Measurements from ENCODE around the gene GPSM1. TPM values are rescaled to one million over a fixed set of nuclear protein-coding genes. Genes with fewer than 3 reads are reported as not detected.

The GPSM1 gene
- total and polyA plus RNA-seq, 4 donors, result 6.9 to 53.7 (median 25.8) TPM

- intact Hi-C loops (cut with DNase I), result no loop called here
- Histone ChIP-seq H3K27ac (ENCODE audit: low read depth in 1 of 2, low read length in 2 of 2) (no peak overlapping the region), H3K36me3 (ENCODE audit: control insufficient read depth in 1 of 2, insufficient read depth in 2 of 2, low read length in 1 of 2) (no peaks in the 10 kb centered on the region), H3K4me1 (ENCODE audit: control insufficient read depth in 1 of 2, insufficient read depth in 2 of 2, low read length in 2 of 2) (no peaks in the 10 kb centered on the region), H3K4me3 (ENCODE audit: low read length in 2 of 2) (no peak overlapping the region), H3K27me3 (ENCODE audit: control insufficient read depth in 1 of 2, insufficient read depth in 2 of 2, low read length in 1 of 2) (no peaks in the 10 kb centered on the region), H3K9me3 (ENCODE audit: control insufficient read depth, low read length) (no peaks in the 10 kb centered on the region)
- 58% methylated on average over 33 to 34 of the region's 34 CpGs for WGBS, 2 donors
- ATAC-seq (ENCODE audit: low FRiP score), result no peak
- DNase-seq, result no peak
Observed at GRCh38 chr9:136306211-136307208, 20.8 kb upstream of the GPSM1 start.

DNA sequence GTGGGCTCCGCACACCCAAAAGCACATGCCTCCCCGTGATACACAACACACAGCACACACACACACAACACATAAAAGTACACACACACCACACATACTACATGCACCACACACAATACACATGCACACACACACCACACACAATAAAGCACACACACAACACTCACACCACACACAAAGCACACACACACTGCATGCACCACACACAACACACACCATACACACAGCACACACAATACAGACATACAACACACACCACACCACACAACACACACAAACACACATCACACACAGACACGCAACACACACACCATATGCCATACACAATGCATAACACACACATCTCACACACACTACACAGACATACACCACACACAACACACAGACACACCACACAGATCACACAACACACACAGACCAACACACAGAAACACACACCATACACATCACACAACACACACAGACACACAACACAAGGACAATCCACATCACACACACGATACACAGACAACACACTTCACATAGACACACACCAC is 20.1 kb upstream of the GPSM1 start:
- Histone ChIP-seq H3K36me3 (ENCODE audit: control insufficient read depth in 1 of 2, insufficient read depth in 2 of 2, low read length in 1 of 2) (no peaks in the 10 kb centered on the region), H3K9me3 (ENCODE audit: control insufficient read depth, low read length) (no peaks in the 10 kb centered on the region), H3K4me1 (ENCODE audit: control insufficient read depth in 1 of 2, insufficient read depth in 2 of 2, low read length in 2 of 2) (no peaks in the 10 kb centered on the region), H3K4me3 (ENCODE audit: low read length in 2 of 2) (no peak overlapping the region), H3K27ac (ENCODE audit: low read depth in 1 of 2, low read length in 2 of 2) (no peak overlapping the region), H3K27me3 (ENCODE audit: control insufficient read depth in 1 of 2, insufficient read depth in 2 of 2, low read length in 1 of 2) (no peaks in the 10 kb centered on the region)
- intact Hi-C loops (cut with DNase I), result no loop called here
- 76 to 81% methylated on average over 4 of the region's 4 CpGs for WGBS, 2 donors
- DNase-seq (no peak), ATAC-seq (ENCODE audit: low FRiP score) (no peak)

- H3K4me1 ChIP-seq (ENCODE audit: control insufficient read depth in 1 of 2, insufficient read depth in 2 of 2, low read length in 2 of 2), result no peaks in the 10 kb centered on the region
- no peaks in the 10 kb centered on the region for H3K27me3 ChIP-seq (ENCODE audit: control insufficient read depth in 1 of 2, insufficient read depth in 2 of 2, low read length in 1 of 2)
- DNase-seq (no peak), ATAC-seq (ENCODE audit: low FRiP score) (no peak)
- no peak overlapping the region for H3K4me3 ChIP-seq (ENCODE audit: low read length in 2 of 2)
- H3K27ac ChIP-seq (ENCODE audit: low read depth in 1 of 2, low read length in 2 of 2), result no peak overlapping the region
- intact Hi-C loops (cut with DNase I), result no loop called here
- no peaks in the 10 kb centered on the region for H3K9me3 ChIP-seq (ENCODE audit: control insufficient read depth, low read length)
- H3K36me3 ChIP-seq (ENCODE audit: control insufficient read depth in 1 of 2, insufficient read depth in 2 of 2, low read length in 1 of 2), result no peaks in the 10 kb centered on the region
- WGBS, 2 donors, result 88 to 96% methylated on average over 4 of the region's 4 CpGs
Observed at GRCh38 chr9:136308006-136308701, 19.2 kb upstream of the GPSM1 start.

GRCh38 chr9:136308702-136309053 is 18.7 kb upstream of the GPSM1 start:
- Histone ChIP-seq H3K27me3 (ENCODE audit: control insufficient read depth in 1 of 2, insufficient read depth in 2 of 2, low read length in 1 of 2) (no peaks in the 10 kb centered on the region), H3K36me3 (ENCODE audit: control insufficient read depth in 1 of 2, insufficient read depth in 2 of 2, low read length in 1 of 2) (no peaks in the 10 kb centered on the region), H3K27ac (ENCODE audit: low read depth in 1 of 2, low read length in 2 of 2) (no peak overlapping the region), H3K4me1 (ENCODE audit: control insufficient read depth in 1 of 2, insufficient read depth in 2 of 2, low read length in 2 of 2) (no peaks in the 10 kb centered on the region), H3K9me3 (ENCODE audit: control insufficient read depth, low read length) (no peaks in the 10 kb centered on the region), H3K4me3 (ENCODE audit: low read length in 2 of 2) (no peak overlapping the region)
- intact Hi-C loops (cut with DNase I), result no loop called here
- no peak for DNase-seq
- no peak for ATAC-seq (ENCODE audit: low FRiP score)

DNA sequence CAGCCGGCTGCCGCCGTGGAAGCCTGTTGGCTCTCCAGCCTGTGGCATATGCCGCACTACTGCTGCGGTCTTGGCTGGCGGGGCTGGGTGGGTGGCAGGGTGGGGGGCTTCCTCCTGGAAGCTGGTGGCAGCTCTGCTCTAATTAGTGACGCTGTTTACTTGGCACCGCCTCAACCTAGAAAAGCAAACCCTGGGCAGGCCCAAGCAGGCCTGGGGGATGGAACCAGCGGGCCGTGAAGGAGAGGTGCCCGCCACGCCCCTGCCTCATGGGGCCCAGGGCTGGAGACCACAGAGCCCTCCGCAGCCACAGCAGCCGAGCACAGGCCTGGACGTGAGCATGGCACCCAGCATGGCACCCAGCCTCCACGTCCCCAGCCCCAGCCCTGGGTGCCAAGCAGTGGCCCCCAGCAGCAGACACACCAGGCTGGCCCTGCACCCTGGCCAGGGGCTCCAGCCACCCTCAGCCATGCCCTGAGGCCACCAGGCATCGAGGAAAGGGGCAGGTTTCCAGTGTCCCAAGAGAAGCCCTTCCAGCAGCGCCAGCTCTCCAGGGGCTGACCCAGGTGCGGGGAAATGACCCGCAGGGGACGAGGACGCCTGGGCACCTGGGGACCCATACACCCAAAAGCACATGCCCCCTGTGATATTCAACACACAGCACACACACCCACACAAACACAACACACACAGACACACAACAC is 18.1 kb upstream of the GPSM1 start:
- DNase-seq (no peak), ATAC-seq (ENCODE audit: low FRiP score) (no peak)
- intact Hi-C loops (cut with DNase I), result no loop called here
- Histone ChIP-seq H3K9me3 (ENCODE audit: control insufficient read depth, low read length) (no peaks in the 10 kb centered on the region), H3K27me3 (ENCODE audit: control insufficient read depth in 1 of 2, insufficient read depth in 2 of 2, low read length in 1 of 2) (no peaks in the 10 kb centered on the region), H3K4me3 (ENCODE audit: low read length in 2 of 2) (no peak overlapping the region), H3K4me1 (ENCODE audit: control insufficient read depth in 1 of 2, insufficient read depth in 2 of 2, low read length in 2 of 2) (no peaks in the 10 kb centered on the region), H3K27ac (ENCODE audit: low read depth in 1 of 2, low read length in 2 of 2) (no peak overlapping the region), H3K36me3 (ENCODE audit: control insufficient read depth in 1 of 2, insufficient read depth in 2 of 2, low read length in 1 of 2) (no peaks in the 10 kb centered on the region)
- WGBS, 2 donors, result 78 to 80% methylated on average over 19 to 22 of the region's 22 CpGs

- H3K9me3 ChIP-seq (ENCODE audit: control insufficient read depth, low read length), result peaks cover under 1% of the 10 kb centered on the region
- DNase-seq (no peak), ATAC-seq (ENCODE audit: low FRiP score) (no peak)
- H3K4me3 ChIP-seq (ENCODE audit: low read length in 2 of 2), result no peak overlapping the region
- no peaks in the 10 kb centered on the region for H3K4me1 ChIP-seq (ENCODE audit: control insufficient read depth in 1 of 2, insufficient read depth in 2 of 2, low read length in 2 of 2)
- 90 to 95% methylated on average over 5 of the region's 5 CpGs for WGBS, 2 donors
- intact Hi-C loops (cut with DNase I), result loop anchor here in 1 of 2 donors (5.0 kb wide), 1 partner anchor 52 kb away; the partner anchor contains the start of gene DNLZ
- H3K27ac ChIP-seq (ENCODE audit: low read depth in 1 of 2, low read length in 2 of 2), result no peak overlapping the region
- no peaks in the 10 kb centered on the region for H3K36me3 ChIP-seq (ENCODE audit: control insufficient read depth in 1 of 2, insufficient read depth in 2 of 2, low read length in 1 of 2)
- H3K27me3 ChIP-seq (ENCODE audit: control insufficient read depth in 1 of 2, insufficient read depth in 2 of 2, low read length in 1 of 2), result no peaks in the 10 kb centered on the region
Observed at GRCh38 chr9:136309806-136310220, 17.5 kb upstream of the GPSM1 start.

GRCh38 chr9:136310273-136311030 is 16.9 kb upstream of the GPSM1 start:
- DNase-seq (no peak), ATAC-seq (ENCODE audit: low FRiP score) (no peak)
- intact Hi-C loops (cut with DNase I), result loop anchor here in 1 of 2 donors (5.0 kb wide), 1 partner anchor 52 kb away; the partner anchor contains the start of gene DNLZ
- 59 to 67% methylated on average over 26 to 28 of the region's 28 CpGs for WGBS, 2 donors
- H3K4me1 ChIP-seq (ENCODE audit: control insufficient read depth in 1 of 2, insufficient read depth in 2 of 2, low read length in 2 of 2), result no peaks in the 10 kb centered on the region
- no peak overlapping the region for H3K27ac ChIP-seq (ENCODE audit: low read depth in 1 of 2, low read length in 2 of 2)
- H3K4me3 ChIP-seq (ENCODE audit: low read length in 2 of 2), result no peak overlapping the region
- H3K36me3 ChIP-seq (ENCODE audit: control insufficient read depth in 1 of 2, insufficient read depth in 2 of 2, low read length in 1 of 2), result no peaks in the 10 kb centered on the region
- peaks cover 4% of the 10 kb centered on the region for H3K9me3 ChIP-seq (ENCODE audit: control insufficient read depth, low read length)
- H3K27me3 ChIP-seq (ENCODE audit: control insufficient read depth in 1 of 2, insufficient read depth in 2 of 2, low read length in 1 of 2), result no peaks in the 10 kb centered on the region
